CD4-positive, alpha-beta T cell treated with Interleukin-4 for 1 hour (primary cell): ENCODE measurements around the gene SMCHD1.

Experiments
- DNase-seq, 2 donors: peaks; one replicate each; pipeline ENCODE4 v3.0.0-alpha.2; 2020 to 2022

SMCHD1 gene

DNA sequence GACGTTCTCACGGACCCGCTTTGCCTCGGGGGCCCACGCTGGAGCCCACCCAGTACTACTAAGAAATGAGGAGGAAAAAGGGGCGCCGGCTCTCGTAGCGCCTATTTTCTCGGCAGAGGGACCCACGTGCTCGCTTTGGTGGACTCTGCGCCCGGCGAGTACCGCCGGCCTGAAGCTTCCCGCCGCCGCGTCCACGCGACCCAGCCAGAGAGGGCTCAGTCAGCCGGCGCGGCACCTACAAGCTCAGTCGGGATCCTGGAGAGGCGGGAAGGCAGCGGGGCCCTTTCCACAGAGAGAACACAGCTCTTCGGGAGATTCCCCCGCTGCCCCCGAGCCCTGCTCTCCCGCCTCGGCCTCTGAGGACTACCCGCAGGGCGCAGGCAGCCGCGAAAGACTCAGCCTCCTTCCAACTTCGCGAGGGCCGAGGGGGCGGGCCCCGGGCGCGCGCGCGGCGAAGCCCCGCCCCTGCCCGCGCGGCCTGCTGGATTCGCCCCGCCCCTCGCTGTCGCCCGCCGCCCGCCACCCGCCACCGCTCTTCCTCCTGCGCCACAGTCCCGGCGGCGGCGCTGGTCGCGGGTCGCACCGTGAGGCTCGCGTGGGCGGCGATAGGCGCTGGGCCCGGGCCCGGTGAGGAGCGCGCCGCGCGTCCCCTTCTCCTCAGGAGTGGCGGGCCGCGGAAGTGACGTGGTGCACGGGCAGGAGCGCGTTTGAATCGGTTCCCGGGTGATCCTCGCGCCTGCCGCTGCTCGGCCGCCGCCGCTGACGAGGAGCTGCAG, at the start of gene SMCHD1:
TSS of gene SMCHD1 (plus strand) at position 549 of the 776 bp plus-strand sequence. CDS start 350 bp downstream, outside the sequence.
- DNase-seq: peak; percentile 92

DNA sequence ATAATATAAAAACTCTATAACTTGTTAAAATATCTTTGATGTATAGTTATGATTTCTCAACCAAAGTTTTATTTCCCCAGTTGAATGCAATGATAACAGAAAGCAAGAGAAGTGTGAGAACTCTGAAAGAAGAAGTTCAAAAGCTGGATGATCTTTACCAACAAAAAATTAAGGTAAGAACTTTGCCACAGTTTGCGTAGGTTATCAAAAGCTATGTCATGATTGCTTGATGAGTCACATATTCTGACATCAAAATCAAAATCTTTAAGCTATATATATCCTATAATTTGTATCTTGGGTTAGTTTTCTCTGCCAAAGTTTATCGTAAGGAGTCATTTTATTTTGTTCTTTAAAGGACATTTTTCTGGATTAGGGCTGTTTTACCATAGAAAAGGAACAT, 49.2 kb upstream of the SMCHD1 start:
- peak in 1 of 2 donors; percentile 47 for DNase-seq

DNA sequence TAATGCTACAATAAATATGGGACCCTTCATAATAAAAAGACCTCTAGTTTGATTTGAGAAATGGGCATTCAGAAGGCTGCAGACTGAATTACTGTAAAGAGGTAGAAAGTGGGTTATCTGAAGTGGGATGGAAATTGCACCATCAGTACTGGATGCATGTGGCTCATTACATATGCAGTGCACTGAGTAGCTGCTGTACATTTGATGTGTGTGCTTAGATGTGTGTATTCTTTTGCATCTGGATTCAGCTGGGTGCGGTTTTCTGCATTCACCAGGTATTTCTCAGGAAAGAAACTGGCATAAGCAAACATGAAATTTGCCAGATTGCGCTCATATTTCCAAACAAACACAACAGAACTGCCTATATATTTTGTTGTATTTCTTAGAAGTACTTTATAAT, 45.9 kb upstream of the SMCHD1 start:
- DNase-seq: no peak

DNA sequence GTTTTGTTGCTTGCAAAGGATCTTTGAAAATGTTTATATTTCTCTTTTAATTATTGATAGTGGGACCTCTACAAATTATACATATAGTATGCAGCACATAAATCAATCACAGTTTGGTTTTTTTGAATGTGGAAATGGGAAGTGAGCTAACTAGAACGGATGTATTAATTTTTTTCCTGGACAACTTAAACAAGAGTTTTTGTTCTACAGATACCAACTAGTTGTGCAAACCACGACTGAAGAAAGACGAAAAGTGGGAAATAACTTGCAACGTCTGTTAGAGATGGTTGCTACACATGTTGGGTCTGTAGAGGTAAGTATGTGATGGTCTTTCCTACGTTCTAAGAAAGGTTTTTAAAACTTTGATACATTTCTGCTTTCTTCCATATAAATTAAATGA, 45.0 kb upstream of the SMCHD1 start:
- DNase-seq: no peak

DNA sequence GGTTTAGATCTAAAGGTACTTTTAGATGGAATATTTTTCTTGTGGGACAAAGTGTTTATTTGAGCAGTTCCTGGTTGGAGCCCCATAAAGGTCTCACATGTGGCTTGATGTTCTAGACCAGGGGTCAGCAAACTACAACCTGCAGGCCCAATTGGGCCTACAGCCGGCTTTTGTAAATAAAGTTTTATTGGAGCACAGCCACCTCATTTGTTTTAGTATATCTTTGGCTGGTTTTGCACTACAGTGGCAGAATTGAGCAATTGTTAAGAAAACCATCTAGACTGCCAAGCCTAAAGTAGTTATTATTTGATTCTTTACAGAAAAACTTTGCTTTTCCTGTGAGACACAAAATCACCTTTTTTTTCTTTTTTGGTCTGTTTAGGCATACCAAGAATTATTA, 42.5 kb upstream of the SMCHD1 start:
- DNase-seq: no peak

DNA sequence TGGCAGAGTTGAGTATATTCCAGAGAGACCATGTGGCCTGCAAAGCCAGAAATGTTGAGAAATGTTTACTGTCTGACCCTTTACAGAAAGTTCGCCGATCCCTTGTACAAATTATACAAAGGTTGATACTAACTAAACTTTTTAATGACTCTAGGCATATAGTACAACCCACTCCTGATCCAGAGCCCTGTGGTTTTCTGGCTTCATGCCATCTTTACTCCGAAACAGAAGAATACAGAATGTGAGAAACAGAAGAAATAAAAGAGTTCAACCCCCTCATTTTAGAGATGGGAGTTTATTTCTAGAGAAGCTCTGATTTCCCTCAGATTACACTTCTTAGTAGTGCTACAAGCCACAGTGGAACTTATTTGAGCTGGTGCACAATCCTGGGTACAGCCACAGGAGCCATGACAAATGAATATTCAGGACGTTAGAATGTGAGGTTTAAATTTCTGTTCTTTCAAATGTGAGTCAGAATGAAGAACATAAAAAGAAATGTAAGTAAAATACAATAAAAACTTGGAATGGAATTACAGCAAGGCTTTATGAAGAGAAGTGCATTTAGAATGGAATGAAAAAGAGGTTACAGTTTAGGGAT, 38.0 kb upstream of the SMCHD1 start:
- DNase-seq: no peak

DNA sequence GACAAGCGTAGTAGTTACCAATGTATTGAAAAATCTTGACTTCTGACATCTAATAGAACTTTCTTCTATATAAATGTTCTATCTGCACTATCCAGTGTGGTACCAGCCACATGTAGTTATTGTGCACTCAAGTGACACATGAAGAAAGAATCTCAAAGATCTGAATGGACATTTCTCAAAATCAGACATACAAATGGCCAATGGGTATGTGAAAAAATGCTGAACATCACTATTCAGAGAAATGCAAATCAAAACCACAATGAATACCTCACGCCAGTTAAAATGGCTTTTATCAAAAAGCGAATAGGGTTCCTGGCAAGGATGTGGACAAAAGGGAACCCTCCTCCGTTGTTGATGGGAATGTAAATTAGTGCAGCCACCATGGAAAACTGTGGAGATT, 37.5 kb upstream of the SMCHD1 start:
- no peak for DNase-seq

DNA sequence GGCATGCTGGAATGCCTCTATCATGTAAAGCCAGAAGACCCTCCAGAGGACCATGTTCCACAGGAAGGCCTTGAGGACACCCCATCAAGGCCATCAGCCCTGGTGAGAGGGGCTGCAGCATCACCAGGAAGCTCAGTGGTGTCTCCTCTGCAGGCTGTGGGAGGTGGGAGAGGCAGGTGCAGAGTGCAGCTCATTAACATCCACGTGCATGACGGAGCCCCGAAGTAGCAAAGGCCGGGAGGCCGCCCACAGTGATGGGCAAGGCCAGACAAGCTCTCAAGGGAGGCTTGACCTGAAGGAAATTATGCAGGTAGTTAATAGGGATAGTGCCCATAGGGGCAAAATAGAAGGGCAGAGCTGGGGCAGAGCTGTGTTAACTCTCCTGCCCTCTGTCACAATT, 30.3 kb upstream of the SMCHD1 start:
- DNase-seq: no peak

DNA sequence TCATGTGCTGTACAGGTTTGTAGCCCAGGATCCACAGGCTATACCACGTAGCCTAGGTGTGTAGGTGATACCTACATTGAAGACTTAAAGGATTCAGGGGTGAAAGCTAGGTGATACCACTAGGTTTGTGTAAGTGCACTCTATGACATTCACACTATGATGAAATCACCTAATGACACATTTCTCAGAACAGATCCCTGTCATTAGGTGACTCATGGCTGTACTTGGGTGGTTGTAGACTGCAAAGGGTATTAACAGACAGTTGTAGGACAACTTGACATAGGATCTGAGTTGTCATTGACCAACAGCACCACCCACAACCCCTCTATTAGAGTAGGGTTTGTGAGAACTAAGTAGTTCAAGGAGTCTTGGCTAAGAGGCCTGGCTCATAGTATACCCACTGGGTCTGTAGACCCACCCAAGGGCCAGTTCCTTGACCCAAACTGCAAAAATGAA, 27.7 kb upstream of the SMCHD1 start:
- no peak for DNase-seq

DNA sequence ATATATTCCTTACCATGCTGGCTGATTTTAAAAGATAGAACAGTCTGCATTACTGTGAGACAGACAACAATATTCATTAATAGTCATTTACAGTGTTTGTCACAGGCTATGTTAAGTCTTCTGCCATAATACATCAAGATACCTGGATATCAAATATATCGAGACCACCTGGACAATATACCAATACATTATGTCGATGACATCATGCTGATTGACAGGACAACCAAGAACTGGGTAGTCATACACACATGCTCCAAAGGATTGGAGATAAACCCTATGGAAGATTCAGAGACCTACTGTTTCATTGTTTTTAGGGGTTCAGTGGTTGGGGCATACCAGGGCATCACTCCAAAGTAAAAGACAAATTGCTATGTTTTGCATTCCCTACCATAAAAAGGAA, 26.5 kb upstream of the SMCHD1 start:
- no peak for DNase-seq

DNA sequence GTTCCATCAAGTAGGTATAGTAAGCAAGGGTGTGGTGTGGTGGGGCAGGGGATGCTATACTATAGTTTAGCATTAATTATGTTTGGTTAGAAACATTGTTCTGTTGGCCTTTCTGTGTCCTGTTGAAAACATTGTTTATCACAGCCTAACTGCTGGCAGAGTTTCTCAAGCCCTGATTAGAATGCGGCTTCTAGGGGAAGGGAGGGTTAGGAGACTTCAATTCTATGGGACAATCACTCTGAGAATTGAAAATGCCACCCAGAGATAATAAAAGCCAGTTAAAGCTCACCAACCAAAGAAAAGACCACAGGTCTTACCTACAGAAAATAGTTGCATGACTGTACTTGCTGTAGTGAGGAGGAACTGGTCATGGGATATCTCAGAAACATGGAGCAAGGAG, 19.9 kb upstream of the SMCHD1 start:
- no peak for DNase-seq

DNA sequence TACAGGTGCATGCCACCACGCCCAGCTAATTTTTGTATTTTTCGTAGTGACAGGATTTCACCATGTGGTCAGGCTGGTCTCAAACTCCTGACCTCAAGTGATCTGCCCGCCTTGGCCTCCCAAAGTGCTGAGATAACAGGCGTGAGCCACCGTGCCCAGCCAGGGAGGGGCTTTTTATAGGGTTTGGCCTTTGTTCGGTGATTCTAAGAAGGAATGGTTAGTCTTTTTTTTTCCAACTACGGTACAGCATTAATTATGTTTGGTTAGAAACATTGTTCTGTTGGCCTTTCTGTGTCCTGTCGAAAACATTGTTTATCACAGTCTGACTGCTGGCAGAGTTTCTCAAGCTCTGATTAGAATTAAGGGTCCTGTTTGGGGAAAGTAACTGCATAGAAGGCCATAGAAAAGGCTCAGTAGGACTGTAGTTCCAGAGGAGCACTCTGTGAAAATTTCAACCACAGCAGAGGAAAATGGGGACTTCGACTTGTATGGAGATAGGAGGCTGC, 19.3 kb upstream of the SMCHD1 start:
- peak in 1 of 2 donors; percentile 14 for DNase-seq

DNA sequence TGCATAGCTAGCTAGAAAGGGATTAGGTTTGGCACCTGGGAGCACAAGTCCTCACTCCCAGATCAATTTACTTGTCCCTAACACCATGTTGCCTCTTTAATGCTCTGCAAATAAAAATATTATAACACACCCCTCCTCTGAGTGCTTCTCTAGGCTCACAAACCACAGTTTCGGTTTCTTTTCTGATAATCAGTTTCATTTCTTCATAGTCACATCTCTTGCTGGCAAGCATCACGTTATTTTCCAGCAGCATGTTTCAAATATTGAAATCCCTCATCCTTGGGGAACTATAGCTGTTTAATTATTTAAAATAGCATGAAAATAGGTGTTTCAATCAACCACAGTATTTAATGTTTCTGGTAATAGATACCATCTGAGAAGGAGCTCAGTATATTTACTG, 13.9 kb upstream of the SMCHD1 start:
- peak in 1 of 2 donors; percentile 75 for DNase-seq

DNA sequence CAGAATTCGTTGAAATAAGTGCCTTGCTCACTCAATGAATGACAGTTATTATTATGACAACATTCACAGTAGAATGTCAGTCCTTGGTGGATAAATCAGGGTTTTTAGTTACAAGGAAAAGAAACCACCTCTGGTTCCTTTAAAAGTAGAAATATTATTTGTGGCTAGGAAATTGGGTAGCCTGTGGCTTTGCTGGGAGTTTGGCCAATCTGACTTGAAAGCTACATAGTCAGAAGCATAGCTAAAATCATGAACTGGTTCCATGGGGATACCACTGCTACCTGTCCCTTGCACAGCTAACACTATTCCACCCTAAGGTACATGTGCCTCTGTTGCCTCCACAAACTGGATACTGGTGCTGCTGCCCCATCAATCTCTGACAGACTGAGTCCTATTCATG, 12.8 kb upstream of the SMCHD1 start:
- DNase-seq: peak in 1 of 2 donors; percentile 7

DNA sequence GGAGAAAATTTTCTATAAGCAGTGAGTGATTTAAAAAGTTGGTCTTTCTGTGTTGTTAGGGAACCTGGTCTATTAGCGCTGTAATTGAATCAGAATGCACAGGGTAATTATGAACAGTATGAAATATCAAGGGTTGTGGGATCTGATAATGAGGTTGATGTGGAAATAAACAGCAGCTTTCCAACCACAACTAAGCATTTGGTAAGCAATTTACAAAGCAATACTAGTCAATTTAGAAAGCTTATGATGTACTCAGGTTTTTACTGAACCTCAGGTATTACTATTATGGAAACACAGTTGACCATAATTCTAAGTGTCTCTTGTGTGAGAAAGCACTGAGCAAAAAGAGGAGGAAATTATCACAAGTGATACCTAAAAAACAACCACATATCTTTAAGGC, 11.0 kb upstream of the SMCHD1 start:
- DNase-seq: peak in 1 of 2 donors; percentile 44

DNA sequence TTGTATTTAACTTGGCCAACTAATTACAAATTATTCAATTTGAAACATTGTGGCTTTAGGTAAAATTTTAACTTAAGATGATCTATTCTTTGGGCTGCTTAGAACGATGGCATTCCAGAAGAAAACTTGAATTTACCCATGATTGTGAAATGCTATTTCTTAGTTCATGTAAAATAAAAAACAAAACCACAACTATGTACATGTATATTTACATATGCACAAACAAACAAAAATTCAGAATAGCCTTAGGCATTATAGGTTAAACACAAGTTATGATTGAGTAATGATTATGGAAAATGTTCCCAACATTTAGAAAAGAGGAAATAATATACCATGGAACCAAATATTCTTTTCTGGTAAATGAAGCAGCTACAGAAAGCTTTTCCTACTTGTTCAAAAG, 3.5 kb upstream of the SMCHD1 start:
- DNase-seq: no peak

DNA sequence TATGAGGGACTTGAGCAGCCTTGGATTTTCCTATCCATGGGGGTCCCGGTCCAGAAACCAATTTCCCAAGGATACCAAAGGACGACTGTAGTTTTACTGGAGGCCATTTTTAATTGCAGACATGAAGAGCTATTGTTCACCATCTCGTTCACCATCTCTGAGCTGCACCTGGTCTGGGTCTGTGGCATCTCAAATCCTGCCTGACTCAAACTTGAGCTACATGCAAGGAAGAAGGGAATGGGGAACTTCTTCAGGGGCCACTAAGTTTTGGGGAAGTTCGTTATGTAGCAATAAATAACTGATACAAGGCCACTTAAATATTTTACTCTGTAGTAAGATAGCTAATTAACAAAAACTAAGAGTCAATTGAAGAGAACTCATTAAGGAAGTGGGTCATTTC, 2.1 kb upstream of the SMCHD1 start:
- no peak for DNase-seq

DNA sequence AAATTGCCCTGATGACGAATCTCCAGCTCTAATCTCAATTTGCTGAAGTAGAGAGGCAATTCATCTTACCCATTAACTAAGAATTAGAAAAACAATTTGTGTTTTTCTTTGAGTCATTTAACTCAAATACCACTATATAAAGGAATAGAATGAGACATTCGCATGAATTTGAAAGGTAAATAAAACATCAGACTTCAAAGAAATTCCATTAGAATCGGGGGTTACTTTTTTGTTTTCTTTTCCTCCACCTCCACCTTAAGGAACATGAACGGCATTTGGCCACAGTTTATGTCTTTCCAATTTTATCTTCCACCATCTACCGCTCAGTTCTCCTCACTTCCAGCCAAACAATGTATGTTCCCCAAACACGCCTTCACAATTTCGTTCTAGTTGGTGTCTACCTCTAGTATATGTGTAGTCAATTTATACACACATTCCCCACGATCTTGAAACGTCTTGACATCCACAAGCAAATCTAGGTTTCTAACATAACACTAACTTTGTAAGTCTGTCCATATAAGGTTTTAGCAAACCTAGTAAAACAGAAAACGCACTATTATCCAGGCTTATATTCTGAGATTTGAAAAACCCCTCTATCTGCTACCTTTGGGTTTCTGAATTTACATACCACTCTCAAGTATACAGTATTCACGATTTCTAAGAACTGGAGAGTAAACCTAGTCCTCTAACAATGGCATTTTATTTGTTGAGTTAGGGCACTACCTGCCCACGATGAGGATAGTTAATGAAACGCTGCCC, 1.2 kb upstream of the SMCHD1 start:
- no peak for DNase-seq

DNA sequence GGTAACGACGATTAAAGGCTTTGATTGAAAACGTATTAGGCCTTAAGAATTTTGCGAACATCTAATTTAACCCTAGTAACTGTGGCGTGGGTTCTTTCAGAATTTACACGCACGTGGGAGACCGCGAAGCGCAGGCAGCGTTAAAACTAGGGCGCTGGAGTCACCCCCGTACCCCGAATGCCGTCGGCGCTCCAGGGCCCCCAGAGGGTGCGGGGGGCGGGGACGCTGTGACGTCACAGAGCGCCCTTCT, 673 bp upstream of the SMCHD1 start:
- peak; percentile 88 to 89 for DNase-seq

DNA sequence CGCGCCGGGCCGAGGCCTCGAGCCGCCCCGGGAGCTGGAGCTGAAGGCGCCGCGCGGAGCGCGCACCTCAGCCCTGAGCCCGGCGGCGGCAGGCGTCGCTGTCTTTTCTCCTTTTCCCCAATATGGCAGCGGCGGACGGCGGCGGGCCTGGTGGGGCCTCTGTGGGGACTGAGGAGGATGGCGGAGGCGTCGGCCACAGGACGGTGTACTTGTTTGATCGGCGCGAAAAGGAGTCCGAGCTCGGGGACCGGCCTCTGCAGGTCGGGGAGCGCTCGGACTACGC, 369 bp downstream of the SMCHD1 start:
- DNase-seq: no peak

DNA sequence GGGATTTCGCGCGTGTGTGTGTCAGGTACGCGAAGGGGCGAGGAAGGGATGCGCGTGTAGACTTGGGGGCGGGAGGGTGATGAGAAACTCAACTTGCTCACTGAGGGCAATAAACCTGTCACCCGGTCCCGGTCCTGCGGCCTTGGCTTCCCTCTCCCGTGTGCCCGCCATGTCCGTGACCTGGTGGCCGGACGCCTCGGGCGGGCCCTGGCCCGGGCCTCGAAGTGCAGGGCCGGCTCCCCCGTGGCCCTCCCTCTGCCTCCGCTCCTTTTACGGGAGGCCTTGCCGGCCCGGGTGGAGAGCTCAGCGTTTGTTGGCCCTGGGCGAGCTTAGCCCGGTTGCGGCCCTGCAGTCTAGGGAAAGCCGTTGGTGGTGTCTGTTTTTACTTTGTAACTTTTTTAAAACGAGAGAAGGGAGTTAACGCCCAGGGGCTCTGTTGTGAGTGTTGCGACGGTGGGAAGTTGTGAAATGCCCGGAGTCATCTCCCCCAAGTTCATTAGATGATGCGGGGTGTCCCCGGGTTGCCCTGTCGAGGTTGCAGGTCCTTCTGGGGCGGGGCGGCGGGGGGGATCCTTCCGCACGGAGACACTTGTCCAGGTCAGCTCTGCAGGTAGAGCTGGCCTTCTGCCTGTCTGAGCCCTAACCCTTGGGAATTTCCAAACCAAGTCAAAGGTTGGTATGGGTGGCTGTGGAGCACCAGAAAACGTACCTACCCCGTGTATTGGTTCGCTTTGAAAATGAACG, 883 bp downstream of the SMCHD1 start:
- DNase-seq: peak; percentile 63 to 69

DNA sequence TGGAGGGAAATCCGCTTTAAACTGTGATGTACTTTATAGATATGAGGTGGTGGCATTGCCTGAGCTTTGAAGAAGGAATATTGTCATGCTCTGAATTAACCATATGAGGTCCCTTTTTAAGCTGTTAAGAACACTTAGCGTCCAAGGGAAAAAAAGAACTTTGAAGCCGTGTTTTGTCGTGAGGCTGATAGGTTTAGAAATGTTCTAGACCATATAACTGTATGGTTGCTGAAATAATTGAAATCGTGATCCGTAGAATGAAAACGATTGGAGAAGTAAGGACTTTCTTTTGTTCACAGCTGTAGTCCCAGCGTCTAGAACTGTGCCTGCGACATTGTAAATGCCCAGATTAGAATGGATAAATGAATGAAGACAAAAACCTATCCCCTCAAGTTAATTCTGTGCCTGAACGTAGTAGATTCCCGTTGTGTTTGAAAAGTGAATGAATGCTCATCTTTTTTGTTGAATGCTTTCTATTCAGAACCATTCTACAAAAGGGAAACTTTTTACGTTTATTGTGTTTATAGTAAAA, 1.5 kb downstream of the SMCHD1 start:
- peak in 1 of 2 donors; percentile 28 for DNase-seq

DNA sequence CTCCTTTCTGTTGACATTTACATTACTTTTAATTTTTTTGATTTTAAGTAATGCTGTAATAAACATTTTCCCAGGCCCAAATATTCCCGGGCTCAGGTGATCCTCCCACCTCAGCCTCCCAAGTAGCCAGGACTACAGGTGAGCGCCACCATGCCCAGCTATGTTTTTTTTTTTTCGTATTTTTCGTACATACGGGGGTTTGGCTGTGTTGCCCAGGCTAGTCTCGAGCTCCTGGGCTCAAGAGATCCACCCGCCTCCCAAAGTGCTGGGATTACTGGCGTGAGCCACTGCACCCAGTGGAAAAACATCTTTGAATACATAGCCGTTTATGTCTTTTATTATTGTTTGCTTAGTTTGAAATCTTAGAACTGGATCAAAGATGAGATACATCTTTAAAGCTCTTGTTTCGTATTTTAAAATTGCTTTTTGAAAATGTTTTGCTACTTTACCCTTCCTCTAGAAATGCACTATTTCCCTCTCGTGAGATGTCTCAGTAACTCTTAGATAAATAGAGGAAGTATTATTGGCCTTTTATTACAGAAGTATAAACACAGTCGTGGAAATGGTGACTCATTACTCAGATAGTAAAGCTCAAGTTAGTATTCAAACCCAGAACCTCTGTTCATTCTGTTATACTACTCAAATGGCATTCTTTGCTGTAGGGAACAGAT, 2.4 kb downstream of the SMCHD1 start:
- peak in 1 of 2 donors; percentile 53 for DNase-seq
